IMR-90 (cell line): ENCODE results near the gene TNRC18.
"Not testable (repeated sequence)": the region's sequence is repeated elsewhere in the genome, so short reads cannot be mapped to it uniquely, and the experiment has no call there.

Experiments
- CEBPB ChIP-seq: IDR thresholded peaks from 2 replicates; pipeline ENCODE4 v1.6.1; 2012; ENCODE audit warnings: low read depth, low read length, improper control_type of control experiment
- FOS ChIP-seq: fragments of 150-350 bp; IDR thresholded peaks from 2 replicates; pipeline ENCODE4 v1.6.1; 2016; ENCODE audit warnings: low read depth, low read length
- MAFK ChIP-seq: IDR thresholded peaks from 2 replicates; pipeline ENCODE4 v1.6.1; 2012; ENCODE audit warnings: low read depth, low read length, improper control_type of control experiment
- MAZ ChIP-seq: IDR thresholded peaks from 2 replicates; pipeline ENCODE4 v1.6.1; 2012; ENCODE audit warnings: low read depth, mild to moderate bottlenecking, low read length, improper control_type of control experiment, moderate library complexity, borderline replicate concordance
- MXI1 ChIP-seq: IDR thresholded peaks from 2 replicates; pipeline ENCODE4 v1.6.1; 2012; ENCODE audit warnings: low read depth, mild to moderate bottlenecking, low read length, moderate library complexity, borderline replicate concordance
- POLR2A ChIP-seq: IDR thresholded peaks from 2 replicates; pipeline ENCODE4 v1.6.1; 2012; ENCODE audit warnings: mild to moderate bottlenecking, low read depth, low read length
- RAD21 ChIP-seq: IDR thresholded peaks from 2 replicates; pipeline ENCODE4 v1.6.1; 2012; ENCODE audit warnings: low read length, improper control_type of control experiment
- RCOR1 ChIP-seq: IDR thresholded peaks from 2 replicates; pipeline ENCODE4 v1.6.1; 2012; ENCODE audit warnings: mild to moderate bottlenecking, low read length, improper control_type of control experiment; ENCODE audit not compliant: insufficient replicate concordance
- RFX5 ChIP-seq: IDR thresholded peaks from 2 replicates; pipeline ENCODE4 v1.8.0; 2012; ENCODE audit warnings: low read depth, mild to moderate bottlenecking, low read length, moderate library complexity
- SMC3 ChIP-seq: fragments of 150-350 bp; IDR thresholded peaks from 2 replicates; pipeline ENCODE4 v1.6.1; 2016; ENCODE audit warnings: low read depth, mild to moderate bottlenecking, antibody characterized with exemption, low read length, moderate library complexity
- TF ChIP-seq, protein P1 (sequence below): conservative IDR thresholded peaks from 2 replicates; pipeline ENCODE4 v1.5.1; 2012; ENCODE audit warnings: mild to moderate bottlenecking, low read depth, low read length, improper control_type of control experiment
- TF ChIP-seq, protein P2 (sequence below): fragments of 150-350 bp; IDR thresholded peaks from 2 replicates; pipeline ENCODE4 v1.6.1; 2017; ENCODE audit warnings: mild to moderate bottlenecking, antibody characterized with exemption, low read length, low read depth

DNA sequence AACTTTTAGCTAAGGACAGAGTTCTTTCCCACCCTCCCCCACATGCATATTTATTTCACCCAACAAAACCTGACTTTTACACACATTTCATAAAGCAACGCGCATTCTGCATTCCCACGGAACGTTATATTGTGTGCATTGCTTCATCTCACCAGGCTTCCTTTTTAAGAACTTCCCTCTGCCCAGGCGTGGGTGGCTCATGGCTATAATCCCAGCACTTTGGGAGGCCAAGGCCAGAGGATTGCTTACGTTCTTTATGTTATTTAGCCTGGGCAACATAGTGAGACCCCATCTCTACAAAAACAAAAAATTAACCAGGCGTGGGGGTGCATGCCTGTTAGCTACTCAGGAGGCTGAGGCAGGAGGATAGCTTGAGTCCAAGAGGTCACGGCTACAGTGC lies 155.8 kb downstream of the TNRC18 start:
- TF ChIP-seq, protein P1, sequence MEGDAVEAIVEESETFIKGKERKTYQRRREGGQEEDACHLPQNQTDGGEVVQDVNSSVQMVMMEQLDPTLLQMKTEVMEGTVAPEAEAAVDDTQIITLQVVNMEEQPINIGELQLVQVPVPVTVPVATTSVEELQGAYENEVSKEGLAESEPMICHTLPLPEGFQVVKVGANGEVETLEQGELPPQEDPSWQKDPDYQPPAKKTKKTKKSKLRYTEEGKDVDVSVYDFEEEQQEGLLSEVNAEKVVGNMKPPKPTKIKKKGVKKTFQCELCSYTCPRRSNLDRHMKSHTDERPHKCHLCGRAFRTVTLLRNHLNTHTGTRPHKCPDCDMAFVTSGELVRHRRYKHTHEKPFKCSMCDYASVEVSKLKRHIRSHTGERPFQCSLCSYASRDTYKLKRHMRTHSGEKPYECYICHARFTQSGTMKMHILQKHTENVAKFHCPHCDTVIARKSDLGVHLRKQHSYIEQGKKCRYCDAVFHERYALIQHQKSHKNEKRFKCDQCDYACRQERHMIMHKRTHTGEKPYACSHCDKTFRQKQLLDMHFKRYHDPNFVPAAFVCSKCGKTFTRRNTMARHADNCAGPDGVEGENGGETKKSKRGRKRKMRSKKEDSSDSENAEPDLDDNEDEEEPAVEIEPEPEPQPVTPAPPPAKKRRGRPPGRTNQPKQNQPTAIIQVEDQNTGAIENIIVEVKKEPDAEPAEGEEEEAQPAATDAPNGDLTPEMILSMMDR: not testable (repeated sequence)
- TF ChIP-seq RAD21, CEBPB, MAZ, MAFK, MXI1, SMC3, RFX5, FOS, POLR2A, RCOR1: not testable (repeated sequence)
- TF ChIP-seq, protein P2, sequence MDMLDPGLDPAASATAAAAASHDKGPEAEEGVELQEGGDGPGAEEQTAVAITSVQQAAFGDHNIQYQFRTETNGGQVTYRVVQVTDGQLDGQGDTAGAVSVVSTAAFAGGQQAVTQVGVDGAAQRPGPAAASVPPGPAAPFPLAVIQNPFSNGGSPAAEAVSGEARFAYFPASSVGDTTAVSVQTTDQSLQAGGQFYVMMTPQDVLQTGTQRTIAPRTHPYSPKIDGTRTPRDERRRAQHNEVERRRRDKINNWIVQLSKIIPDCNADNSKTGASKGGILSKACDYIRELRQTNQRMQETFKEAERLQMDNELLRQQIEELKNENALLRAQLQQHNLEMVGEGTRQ: not testable (repeated sequence)
